Measurements from ENCODE around the gene MFAP5. TPM values are rescaled to one million over a fixed set of nuclear protein-coding genes. Genes with fewer than 3 reads are reported as not detected.

The MFAP5 gene
- polyA plus RNA-seq, 1 of the 3 experiments (the other 2 are of a cell fraction) = 19.1 TPM

Small RNA genes lying within 50 kb of the gene (small RNA-seq; reads per million reads assigned to genes)
- 0 reads per million in 7 experiments for gene RF00564

Other genes with a start within 250 kb of the MFAP5 start
- not detected in 2 replicates for gene CLEC6A, start 206.9 kb downstream of the MFAP5 start, polyA plus RNA-seq (2012; rRNA removed)
- gene CLEC4D, start 149.3 kb downstream of the MFAP5 start, polyA plus RNA-seq (2012; rRNA removed) = not detected in 2 replicates
- gene CLEC4E, start 121.9 kb downstream of the MFAP5 start, polyA plus RNA-seq (2012; rRNA removed) = not detected in 2 replicates
- gene AICDA, start 50.0 kb downstream of the MFAP5 start, polyA plus RNA-seq (2012; rRNA removed) = not detected in 2 replicates
- 24.5 and 33.3 TPM in 2 replicates for gene RIMKLB, start 35.2 kb upstream of the MFAP5 start, polyA plus RNA-seq (2012; rRNA removed)
- gene A2ML1, start 159.8 kb upstream of the MFAP5 start, polyA plus RNA-seq (2012; rRNA removed) = not detected in 2 replicates